Measurements from ENCODE around the gene DYNC1H1.

DNA sequence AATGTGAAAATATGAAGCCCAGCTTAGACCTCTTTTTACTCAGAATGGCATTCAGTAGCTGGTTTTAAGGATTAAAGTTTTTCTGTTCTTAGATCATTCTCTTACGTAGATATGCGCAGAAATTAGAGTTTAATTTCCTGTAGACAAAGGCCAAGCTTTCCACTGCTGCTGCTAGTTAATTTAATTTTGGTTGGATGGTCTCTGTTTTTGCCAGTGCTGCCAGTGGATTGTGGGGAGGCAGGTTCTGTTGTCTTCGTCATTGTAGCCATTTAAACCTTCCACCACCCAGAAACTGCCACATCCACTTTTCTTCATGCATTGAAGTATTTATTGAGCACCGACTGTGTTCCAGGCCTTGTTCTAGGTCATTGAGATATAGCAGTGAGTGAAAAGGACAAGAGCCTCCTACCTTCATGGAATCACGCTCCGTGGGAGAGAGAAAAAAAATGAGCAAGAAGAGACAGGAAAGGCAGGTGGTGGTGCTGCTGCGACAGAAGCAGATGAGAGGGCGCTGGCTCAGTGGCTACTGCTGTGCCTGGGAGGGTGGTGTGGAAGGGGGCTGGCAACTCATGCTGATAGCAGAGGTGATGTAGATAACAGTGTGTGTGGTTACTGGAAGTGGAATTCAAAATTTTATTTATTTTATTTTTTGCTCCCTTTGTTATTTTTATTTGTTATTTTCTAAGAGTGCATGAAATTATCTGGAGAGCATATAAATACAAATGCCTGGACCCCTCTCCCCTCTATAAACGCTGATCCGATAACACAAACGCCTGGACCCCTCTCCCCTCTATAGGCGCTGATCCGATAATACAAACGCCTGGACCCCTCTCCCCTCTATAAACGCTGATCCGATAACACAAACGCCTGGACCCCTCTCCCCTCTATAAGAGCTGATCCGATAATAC is 33.3 kb downstream of the DYNC1H1 start:
- TF ChIP-seq EZH2 (IDR thresholded peaks at IDR 0.05; ENCODE audit: borderline replicate concordance, insufficient read depth, low read depth, low read length, poor library complexity, severe bottlenecking) = no peak
- TF ChIP-seq, protein P1, sequence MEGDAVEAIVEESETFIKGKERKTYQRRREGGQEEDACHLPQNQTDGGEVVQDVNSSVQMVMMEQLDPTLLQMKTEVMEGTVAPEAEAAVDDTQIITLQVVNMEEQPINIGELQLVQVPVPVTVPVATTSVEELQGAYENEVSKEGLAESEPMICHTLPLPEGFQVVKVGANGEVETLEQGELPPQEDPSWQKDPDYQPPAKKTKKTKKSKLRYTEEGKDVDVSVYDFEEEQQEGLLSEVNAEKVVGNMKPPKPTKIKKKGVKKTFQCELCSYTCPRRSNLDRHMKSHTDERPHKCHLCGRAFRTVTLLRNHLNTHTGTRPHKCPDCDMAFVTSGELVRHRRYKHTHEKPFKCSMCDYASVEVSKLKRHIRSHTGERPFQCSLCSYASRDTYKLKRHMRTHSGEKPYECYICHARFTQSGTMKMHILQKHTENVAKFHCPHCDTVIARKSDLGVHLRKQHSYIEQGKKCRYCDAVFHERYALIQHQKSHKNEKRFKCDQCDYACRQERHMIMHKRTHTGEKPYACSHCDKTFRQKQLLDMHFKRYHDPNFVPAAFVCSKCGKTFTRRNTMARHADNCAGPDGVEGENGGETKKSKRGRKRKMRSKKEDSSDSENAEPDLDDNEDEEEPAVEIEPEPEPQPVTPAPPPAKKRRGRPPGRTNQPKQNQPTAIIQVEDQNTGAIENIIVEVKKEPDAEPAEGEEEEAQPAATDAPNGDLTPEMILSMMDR (IDR thresholded peaks at IDR 0.05) = no peak
